Posterior cingulate gyrus (tissue), 11 donors: Measurements from ENCODE around the gene LTBP2.

Source experiments
- DNase-seq, 10 donors: peaks; one replicate each; pipeline versions ENCODE4 v3.0.0 to v3.0.0-alpha.2; 2020 to 2021; ENCODE audit warnings: mixed read lengths in 3 of 10
- intact Hi-C: fragments of 100-400 bp; cut with DNase I; formaldehyde crosslinking; loops from one replicate; pipeline ENCODE4 v1.15.1; 2023

Gene LTBP2

DNA sequence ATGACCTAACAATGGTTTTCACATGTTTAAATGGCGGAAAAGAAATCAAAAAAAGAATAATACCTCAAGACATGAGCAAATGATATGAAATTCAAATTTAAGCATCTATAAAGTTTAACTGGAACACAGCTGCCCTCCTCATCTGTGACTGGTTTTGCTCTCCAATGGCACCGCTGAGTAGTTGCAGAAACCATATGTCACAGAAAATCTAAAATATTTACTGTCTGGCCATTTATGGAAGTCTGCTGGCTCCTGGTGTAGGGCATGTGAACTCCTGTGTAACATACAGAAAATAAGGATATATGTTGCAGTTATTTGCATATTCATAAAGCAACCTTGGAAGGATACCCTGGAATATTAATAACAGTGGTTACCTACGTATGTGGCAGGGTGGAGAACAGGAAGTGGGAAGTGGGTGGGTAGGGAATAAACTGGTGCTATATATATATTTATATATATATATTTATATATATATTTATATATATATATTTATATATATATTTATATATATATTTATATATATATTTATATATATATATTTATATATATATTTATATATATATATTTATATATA lies 48.4 kb downstream of the LTBP2 start:
- intact Hi-C loops, result no loop called here
- no peak for DNase-seq

DNA sequence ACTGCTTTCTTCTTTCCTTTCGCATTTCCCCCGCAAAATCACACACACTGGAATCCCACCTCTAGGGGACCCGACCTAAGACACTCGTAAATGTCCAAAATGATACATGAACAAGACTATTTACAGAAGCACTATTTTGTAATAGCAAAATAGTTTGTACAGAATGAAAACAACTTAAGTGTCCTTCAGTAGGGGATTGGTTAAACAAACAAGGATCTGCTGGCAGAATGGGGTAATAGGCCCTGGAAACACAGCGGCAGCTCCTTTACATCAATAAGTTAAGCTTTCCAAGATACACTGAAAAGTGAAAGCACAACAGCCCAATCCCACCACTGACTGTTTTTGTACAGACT lies 48.8 kb downstream of the LTBP2 start:
- DNase-seq, result no peak
- intact Hi-C loops, result no loop called here

DNA sequence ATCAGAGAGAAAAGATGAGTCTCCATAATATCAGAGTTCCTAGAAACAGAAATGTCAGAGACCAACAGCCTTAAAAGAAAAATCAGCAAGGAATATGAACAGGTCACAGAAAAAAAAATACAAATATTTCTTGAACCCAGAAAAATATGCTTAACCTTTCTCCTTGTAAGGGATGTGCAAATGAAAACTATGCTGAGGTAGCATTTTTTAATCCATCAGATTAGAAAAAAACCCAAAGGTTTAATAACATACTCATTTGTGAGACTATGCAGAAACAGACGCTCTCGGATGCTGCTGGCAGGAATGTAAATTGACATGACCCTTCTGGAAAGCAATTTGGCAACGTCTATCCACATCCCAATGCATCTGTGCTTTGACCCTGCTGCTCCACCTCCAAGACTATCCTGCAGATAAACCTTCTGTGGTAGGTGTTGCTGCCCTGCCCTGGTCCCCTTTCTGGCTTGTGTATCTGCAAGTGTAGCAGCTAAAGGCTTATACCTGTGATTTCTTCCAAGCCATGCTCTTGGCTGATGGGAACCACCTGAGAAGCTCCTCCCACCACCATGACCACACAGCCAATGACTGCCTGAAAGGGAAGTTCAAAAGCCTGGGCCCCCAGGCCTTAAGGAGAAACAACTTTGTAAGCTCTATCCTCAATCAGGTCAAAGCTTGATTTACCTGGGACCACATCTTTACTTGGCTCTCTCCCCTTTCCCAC lies 49.4 kb downstream of the LTBP2 start:
- intact Hi-C loops, result no loop called here
- DNase-seq, result peak in 1 of 10 donors; percentile 31

DNA sequence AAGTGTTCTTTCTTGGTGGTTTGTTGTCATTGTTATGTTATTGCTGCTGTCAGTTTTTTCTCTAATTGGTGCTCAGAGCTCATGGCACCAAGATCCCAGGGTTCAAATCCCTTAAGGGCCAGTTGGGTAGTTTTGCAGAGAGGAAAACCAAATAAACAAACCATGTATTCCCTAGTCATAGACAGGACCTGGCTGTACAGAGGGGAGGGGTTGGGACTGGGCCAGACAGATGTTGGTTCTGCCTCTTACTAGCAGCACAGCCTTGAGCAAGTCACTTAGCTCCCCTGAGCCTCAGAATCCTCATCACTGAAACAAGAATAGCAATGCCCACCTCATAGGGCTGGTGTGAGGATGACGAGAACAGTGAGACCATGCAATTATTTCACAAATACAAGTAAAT lies 53.4 kb downstream of the LTBP2 start:
- intact Hi-C loops, result no loop called here
- no peak for DNase-seq

GRCh38 chr14:74557691-74558090 lies 54.3 kb downstream of the LTBP2 start:
- peak in 1 of 10 donors; percentile 27 for DNase-seq
- intact Hi-C loops, result no loop called here

- DNase-seq, result peak in 1 of 10 donors; percentile 67
- intact Hi-C loops, result no loop called here
These were observed 56.5 kb downstream of the LTBP2 start for GRCh38 chr14:74555476-74556050.

DNA sequence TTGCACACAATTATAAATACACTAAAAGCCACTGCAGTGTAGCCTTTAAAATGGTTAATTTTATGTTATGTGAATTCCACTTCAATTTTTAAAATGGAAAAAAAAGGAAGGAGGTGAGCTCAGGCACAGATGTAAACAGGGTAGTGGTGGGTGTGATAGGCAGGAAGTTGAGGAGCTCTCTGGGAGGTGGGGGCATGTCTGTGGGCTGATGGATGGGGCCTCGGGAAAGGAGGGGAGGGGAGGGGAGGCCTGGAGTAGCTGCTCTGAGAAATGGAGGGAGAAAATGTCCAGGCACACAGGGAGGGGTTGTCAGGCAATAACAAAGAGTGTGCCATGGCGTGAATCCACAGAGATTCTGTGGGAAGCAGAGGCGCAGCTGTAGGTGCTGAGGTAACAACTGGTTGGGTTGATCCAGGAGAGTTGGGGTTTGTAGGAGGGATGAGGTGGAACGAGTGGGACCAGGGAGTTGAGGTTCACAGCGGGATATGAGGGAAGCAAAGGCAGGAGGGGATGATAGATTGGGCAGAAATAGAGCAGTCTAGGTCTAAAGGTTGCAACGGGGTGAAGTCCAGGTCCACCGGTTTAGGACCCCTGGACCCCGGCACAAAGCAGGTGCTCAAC lies 57.2 kb downstream of the LTBP2 start:
- peak in 1 of 10 donors; percentile 21 for DNase-seq
- intact Hi-C loops, result no loop called here

- peak in 2 of 10 donors; percentile 25 to 90 for DNase-seq
- intact Hi-C loops, result no loop called here
These were observed 59.4 kb downstream of the LTBP2 start for GRCh38 chr14:74552623-74553022.

DNA sequence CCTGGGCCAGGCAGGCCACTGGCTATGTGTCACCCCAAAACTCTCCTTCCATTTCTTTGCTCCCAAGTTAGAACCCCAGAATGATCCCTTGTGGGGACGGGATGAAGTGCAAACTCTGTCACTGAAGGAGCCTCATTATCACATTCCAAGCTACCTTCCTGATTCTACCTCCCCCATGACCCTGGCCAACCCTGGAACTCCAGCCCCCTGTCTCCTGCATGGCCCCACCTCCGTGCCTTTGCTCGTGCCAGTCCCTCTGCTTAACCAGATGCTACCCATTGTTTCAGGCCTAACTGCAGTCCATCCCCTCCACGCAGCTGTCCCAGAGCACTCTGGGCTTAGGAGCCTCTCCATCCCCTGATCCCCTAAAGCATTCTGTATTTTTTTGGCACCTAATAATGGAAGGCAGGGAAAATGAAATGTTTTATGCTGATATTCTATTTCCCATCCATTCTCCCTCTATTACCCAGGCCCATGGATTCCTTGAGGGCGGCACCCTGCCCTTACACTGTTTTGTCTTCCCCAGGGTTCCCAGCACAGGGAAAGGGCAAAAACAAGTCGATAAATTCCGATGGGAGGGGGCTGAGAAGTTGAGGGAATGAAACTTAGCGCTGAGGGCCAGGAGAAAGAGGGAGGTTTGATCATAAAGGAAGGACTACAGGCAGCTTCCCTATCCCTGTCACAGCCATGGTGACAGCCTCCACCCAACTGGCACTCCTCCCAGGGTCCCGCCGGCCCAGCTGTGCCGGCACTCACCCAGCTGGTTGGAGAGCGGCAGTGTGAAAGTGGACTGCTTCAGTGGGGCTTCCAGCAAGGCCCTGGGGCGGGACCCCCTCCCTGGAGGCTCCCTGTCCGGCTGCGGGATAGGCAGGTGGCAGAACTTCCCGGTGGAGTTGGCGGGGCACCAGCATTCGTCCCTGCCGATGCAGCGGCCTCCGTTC lies 60.3 kb downstream of the LTBP2 start:
- intact Hi-C loops, result no loop called here
- DNase-seq, result peak in 4 of 10 donors; percentile 26 to 84 (median 58)

DNA sequence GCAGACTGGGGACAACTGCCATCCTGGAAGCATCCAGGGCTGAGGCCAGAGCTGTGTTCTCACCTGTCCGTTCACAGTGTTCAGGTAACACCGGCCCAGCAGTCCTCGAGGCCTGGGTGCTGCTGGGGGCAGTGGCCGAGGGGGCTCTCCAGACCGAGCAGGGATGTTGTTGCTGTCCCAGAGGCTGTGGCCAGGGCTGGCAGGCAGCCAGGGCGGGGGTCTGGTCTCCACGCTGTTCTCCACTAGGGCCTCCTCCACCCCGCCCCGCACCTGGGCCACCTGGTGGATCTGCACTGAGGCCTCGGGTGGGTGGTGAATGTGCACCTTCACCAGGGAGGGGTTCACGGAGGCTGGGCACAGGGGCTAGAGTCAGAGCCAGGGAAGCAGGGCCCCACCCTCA lies 61.0 kb downstream of the LTBP2 start:
- intact Hi-C loops, result no loop called here
- peak in 1 of 10 donors; percentile 82 for DNase-seq

DNA sequence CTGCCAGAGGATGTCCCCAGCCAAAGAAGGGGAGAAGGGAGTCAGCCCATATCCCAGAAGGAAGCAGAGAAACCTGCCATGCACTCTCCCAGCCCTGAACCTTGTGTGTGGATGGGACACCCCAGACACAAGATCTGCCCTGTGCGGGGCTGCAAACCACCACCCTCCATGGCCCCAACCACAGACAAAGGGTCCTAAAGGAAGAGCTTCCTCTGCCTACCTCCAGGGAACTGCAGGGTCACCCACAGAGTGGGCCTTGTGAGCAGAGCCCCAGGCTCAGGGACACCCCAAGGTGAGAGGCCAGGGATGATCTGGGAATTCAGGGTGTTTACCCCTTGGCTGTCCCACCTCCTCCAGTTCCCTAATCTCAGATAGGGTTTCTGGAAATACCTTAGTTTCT lies 62.0 kb downstream of the LTBP2 start:
- intact Hi-C loops, result no loop called here
- peak in 1 of 10 donors; percentile 35 for DNase-seq

DNA sequence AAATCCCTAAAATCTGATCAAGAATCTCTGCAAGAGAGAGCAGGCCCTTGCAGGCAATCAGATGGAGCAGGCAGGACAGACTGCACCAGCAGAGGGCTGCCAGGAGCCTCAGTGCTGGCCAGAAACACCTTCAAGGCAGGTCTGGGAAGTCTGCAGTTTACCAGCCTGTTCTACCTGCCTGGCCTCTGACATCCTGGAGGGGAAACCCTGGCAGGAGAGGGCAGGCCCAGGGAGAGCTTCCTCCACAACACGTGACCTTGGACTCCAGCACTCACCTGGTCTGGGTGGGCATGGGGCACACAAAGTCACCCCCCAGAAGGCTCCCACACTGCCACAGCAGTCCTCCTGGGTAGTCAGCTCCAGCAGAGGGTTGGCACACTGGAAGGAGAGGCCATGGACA lies 62.4 kb downstream of the LTBP2 start:
- intact Hi-C loops, result no loop called here
- DNase-seq, result peak in 1 of 10 donors; percentile 16

GRCh38 chr14:74548881-74549280 lies 63.2 kb downstream of the LTBP2 start:
- peak in 1 of 10 donors; percentile 81 for DNase-seq
- intact Hi-C loops, result no loop called here

DNA sequence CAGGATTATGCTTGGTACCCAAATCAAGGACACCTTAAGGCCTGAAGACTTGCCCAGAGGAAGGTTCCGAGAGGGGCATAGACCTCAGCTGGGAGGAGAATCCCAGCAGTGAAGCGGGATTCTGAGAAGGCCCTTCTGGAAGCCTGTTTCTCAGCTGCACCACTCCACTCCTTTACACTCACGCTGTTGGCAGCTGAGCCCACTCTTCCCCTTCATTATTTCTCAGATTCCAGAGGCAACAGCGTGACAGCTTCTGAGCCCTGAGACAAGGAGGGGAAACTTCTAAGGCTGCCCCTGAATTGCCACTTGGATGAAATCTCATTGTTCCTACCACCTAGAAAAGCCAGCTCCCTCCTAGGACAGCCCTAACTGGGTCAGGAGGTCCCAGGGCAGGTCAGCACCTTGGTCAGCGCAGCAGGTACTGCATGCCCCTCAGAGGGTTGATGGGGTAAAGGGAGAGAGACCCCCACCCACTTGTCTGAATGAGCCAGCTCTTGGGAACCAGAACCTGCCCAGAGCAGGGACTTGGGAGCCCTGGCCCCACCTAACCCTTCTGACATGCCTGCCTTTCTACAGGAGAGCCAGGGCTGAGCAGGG lies 64.6 kb downstream of the LTBP2 start:
- DNase-seq, result peak in 1 of 10 donors; percentile 47

DNA sequence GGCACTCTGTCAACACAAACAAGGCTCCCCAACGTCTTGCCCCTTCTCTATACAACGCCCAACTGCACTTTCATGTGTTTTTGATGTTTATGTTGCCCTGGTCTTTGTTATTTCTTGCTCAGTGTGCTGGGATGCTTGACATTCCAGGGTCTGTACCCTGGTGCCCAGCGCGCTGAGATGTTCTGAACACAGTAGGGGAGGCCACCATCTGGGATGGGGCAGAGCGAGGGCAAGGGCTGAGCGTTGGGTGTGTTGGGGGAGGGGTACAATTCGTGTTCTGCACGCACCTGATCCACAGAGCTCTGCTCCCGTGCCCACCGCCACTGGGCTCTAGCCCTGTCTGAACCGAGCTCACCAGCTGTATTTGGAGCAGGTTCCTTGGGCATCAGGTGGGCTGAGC lies 65.6 kb downstream of the LTBP2 start:
- DNase-seq, result peak in 1 of 10 donors; percentile 44
- intact Hi-C loops, result no loop called here

More for the DNA sequence above, 64.6 kb downstream of the LTBP2 start:
- intact Hi-C loops, result no loop called here

DNA sequence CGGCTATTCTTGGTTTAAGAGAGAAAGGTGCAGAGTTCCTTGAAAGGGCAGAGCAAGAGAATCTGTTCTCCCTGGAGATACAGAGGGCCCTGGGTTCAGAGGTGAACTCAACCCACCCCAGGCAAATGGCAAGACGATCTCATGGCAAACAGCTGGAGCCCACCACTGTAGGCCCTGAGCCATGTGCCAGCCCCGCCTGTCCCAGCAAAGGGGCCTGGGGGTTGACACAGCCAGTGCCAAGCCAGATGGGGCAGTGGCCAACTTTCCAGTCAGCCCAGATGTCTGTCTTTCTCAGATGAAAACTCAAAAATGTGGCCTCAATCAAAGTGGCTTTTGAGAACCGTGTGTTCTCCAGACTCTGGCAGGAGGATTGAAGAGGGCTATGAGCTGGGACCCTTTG lies 66.7 kb downstream of the LTBP2 start:
- DNase-seq, result peak in 1 of 10 donors; percentile 27
- intact Hi-C loops, result no loop called here

GRCh38 chr14:74543771-74544438 lies 68.1 kb downstream of the LTBP2 start:
- intact Hi-C loops, result no loop called here
- DNase-seq, result peak in 1 of 10 donors; percentile 21

DNA sequence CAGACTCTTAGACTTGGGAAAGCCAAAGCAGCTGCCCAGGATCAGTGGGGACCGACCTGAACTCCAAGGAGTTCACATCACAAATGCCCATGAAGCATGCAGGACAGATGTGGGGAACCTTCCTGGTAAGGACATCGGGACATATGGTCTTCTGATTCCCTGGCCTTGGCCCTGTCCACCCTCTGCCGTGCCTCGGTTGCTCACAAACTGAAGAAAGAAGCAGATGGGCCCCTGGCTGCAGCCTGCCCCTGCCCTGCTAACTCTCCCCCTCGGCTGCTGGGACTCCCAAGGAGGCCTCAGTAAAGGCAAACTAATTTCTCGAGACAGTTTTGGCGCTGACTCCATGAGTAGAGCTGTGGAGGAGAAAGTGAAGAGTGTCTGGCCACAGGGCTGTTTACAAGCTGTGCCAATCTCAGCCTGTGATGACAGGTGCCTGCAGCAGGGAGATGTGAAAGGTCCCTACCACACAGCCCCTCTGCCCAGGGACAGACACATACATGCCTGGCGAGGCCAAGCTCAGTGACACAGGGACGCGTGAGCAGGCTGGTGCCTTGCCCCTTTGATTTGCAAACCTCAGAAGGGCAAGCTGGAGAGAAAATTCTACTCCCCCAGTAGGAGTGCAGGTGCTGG lies 69.9 kb downstream of the LTBP2 start:
- intact Hi-C loops, result no loop called here
- DNase-seq, result peak in 2 of 10 donors; percentile 62 to 67

- intact Hi-C loops, result no loop called here
- DNase-seq, result no peak
These were observed 70.8 kb downstream of the LTBP2 start for GRCh38 chr14:74541225-74541624.
